Measurements from ENCODE around the gene TNFSF13B. TPM values are rescaled to one million over a fixed set of nuclear protein-coding genes. Genes with fewer than 3 reads are reported as not detected.

TNFSF13B gene
- total and polyA plus RNA-seq, 2 donors (not counting 1 experiment from before 2014, with no cell fraction given), result 2.0 to 4.7 TPM

DNA sequence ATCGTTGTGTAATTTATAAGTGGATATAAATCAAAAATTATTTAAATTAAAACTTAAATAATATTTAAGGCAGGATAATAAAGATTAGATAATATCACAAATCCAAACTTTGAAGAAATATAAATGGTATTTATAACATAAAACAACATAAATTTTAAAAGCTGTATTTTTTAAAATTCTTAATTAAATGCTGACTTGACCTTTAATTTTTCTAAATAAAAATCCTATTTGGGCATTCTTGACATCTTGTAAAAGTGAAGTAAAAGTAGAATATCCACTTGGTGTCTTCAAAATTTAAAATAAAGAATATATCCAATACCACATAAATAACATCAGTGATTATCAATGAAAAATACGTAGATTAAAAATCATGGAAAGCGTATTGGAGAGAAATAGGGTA is 87.7 kb downstream of the TNFSF13B start:
- Histone ChIP-seq H3K4me2 (replicated peaks; ENCODE audit: low read depth, low read length, poor library complexity, severe bottlenecking) (no peak overlapping the region), H3K4me1 (ENCODE audit: control insufficient read depth in 2 of 2, insufficient read depth in 2 of 2, low read length in 2 of 2) (no peaks in the 10 kb centered on the region), H3K79me2 (ENCODE audit: control insufficient read depth, insufficient read depth, low read length) (no peaks in the 10 kb centered on the region), H3K4me3 (ENCODE audit: control extremely low read depth in 1 of 5, extremely low read depth in 1 of 5, insufficient read depth in 1 of 5, low read depth in 2 of 5, low read length in 4 of 5) (no peak overlapping the region), H4K20me1 (ENCODE audit: control insufficient read depth, insufficient read depth, low read length, poor library complexity, severe bottlenecking) (no peaks in the 10 kb centered on the region), H3K9ac (ENCODE audit: low read length) (no peak overlapping the region), H3K27ac (ENCODE audit: low read length in 2 of 2) (no peak overlapping the region), H3K27me3 (replicated peaks in 1 of 4; ENCODE audit: control extremely low read depth in 1 of 4, control insufficient read depth in 3 of 4, insufficient read depth in 4 of 4, low read length in 3 of 4) (peaks cover 0 to 3% (median 0%) of the 10 kb centered on the region in 4 experiments), H2AFZ (ENCODE audit: insufficient read depth, low read depth, low read length, poor library complexity, severe bottlenecking) (no peak overlapping the region), H3K36me3 (replicated peaks in 1 of 2; ENCODE audit: control extremely low read depth in 1 of 2, control insufficient read depth in 1 of 2, extremely low read depth in 1 of 2, insufficient read depth in 2 of 2, low read length in 1 of 2) (no peaks in the 10 kb centered on the region), H3K9me3 (ENCODE audit: control extremely low read depth in 1 of 3, control insufficient read depth in 2 of 3, insufficient read depth in 1 of 3, low read length in 2 of 3) (no peaks in the 10 kb centered on the region)
- WGBS (ENCODE audit: insufficient coverage), result no CpG with 5 or more reads among the region's 3 CpGs
- intact Hi-C loops (cut with micrococcal nuclease), result no loop called here
- H3K27ac Mint-ChIP-seq, result no peak overlapping the region
- ChIA-PET POLR2A (no interaction called here), CTCF (no interaction called here)
- no peak for ATAC-seq (ENCODE audit: low read depth)
- no peak for DNase-seq
- TF ChIP-seq CTCF (IDR thresholded peaks at IDR 0.05) (no peak), EZH2 (IDR thresholded peaks at IDR 0.05; ENCODE audit: borderline replicate concordance, insufficient read depth, low read depth, low read length, poor library complexity, severe bottlenecking) (no peak)
- peaks cover 9% of the 10 kb centered on the region for H3K27me3 Mint-ChIP-seq
- no peaks in the 10 kb centered on the region for H3K9me3 Mint-ChIP-seq (ENCODE audit: insufficient read depth)
- H3K4me3 Mint-ChIP-seq, result no peak overlapping the region
- no peaks in the 10 kb centered on the region for H3K4me1 Mint-ChIP-seq

Small RNA genes within 50 kb of the gene (small RNA-seq; reads per million reads assigned to genes)
- gene RNA5SP39 (ENCODE audit: insufficient read length, low read depth, low replicate concordance), result not detected

Other genes with a start within 250 kb of the TNFSF13B start
- 22.3 and 23.5 TPM in 2 replicates for gene LIG4, start 54.2 kb upstream of the TNFSF13B start, total RNA-seq
- gene LIG4, start 54.2 kb upstream of the TNFSF13B start, polyA plus RNA-seq, result 6.6 and 12.9 TPM in 2 replicates
- gene ABHD13, start 51.3 kb upstream of the TNFSF13B start, total RNA-seq, result 14.3 and 14.6 TPM in 2 replicates
- 6.2 and 10.3 TPM in 2 replicates for gene ABHD13, start 51.3 kb upstream of the TNFSF13B start, polyA plus RNA-seq